Kidney epithelial cell (primary cell): ENCODE results near the gene GIN1. TPM values are rescaled to one million over a fixed set of nuclear protein-coding genes. Genes with fewer than 3 reads are reported as not detected.

Source experiments
- DNase-seq: peaks from one replicate; pipeline ENCODE4 v3.0.0-alpha.2; 2010; ENCODE audit warnings: low read depth
- H3K27me3 ChIP-seq: 2 replicates; pipeline ENCODE4 v1.6.0; 2011; ENCODE audit warnings: low read length; ENCODE audit not compliant: control insufficient read depth, insufficient read depth
- H3K36me3 ChIP-seq: 2 replicates; pipeline ENCODE4 v1.5.1; 2011; ENCODE audit warnings: low read length; ENCODE audit not compliant: control insufficient read depth, insufficient read depth
- H3K4me3 ChIP-seq: 2 replicates; pipeline ENCODE4 v1.5.1; 2011; ENCODE audit warnings: low read depth, mild to moderate bottlenecking, control low read depth, low read length
- total RNA-seq: library from RNA; depleted of rRNA; stranded (reverse); fragments of >200 nt; gene quantifications from 2 replicates; pipeline ENCODE4 v1.2.3, GENCODE V29; 2015
- TF ChIP-seq, protein P1 (sequence below): IDR thresholded peaks from 2 replicates; pipeline ENCODE4 v1.5.1; 2011; ENCODE audit warnings: mild to moderate bottlenecking, moderate library complexity, low read length, control low read depth, inconsistent platforms; ENCODE audit not compliant: insufficient read depth, poor library complexity, severe bottlenecking

The GIN1 gene
- total RNA-seq, 1 donor from 2014 or later, result 4.2 TPM

DNA sequence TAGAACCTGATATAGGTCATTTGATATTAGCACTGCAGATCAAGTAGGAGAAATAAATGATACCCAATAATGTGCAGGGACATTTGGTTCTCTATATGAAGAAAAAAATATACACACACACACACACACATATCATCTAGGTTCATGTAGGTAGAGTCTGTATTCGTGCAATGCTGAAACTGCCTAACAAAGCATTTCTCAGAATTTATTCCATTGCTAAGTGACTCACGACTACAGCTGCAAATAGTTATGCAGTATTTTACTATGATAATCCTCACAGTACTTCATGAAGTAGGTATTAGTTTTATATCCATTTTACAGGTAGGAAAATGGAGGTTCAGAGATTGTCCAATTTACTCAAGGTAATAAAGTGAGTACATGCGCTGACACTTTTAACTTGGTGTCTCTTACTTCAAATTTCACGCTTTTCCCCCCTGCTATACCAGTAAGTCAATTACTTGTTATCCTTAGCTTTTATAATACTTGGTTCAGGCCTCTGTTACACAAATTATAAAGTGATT is 2.4 kb downstream of the GIN1 start:
- no peak overlapping the region for H3K4me3 ChIP-seq
- TF ChIP-seq, protein P1, sequence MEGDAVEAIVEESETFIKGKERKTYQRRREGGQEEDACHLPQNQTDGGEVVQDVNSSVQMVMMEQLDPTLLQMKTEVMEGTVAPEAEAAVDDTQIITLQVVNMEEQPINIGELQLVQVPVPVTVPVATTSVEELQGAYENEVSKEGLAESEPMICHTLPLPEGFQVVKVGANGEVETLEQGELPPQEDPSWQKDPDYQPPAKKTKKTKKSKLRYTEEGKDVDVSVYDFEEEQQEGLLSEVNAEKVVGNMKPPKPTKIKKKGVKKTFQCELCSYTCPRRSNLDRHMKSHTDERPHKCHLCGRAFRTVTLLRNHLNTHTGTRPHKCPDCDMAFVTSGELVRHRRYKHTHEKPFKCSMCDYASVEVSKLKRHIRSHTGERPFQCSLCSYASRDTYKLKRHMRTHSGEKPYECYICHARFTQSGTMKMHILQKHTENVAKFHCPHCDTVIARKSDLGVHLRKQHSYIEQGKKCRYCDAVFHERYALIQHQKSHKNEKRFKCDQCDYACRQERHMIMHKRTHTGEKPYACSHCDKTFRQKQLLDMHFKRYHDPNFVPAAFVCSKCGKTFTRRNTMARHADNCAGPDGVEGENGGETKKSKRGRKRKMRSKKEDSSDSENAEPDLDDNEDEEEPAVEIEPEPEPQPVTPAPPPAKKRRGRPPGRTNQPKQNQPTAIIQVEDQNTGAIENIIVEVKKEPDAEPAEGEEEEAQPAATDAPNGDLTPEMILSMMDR, result no peak
- no peak for DNase-seq

DNA sequence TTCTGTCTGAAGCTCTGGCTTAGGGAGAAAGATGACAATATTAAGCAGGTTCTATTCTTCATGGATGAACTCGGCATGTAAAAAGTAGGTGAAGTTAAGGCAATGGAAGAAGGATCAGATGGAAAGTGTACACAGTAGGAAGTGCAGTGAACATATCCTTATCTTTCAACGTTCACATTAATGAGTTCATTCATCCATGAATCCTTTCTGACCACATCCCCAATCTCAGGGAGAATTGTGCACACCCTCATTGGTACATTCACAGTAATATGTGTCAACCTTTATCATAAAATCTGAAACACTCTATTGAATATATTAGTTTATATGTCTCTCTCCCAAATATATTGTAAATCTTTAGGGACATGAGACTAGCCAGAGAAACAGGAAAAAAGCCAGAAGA is 5.5 kb downstream of the GIN1 start:
- H3K27me3 ChIP-seq, result no peaks in the 10 kb centered on the region
- no peak for DNase-seq
- TF ChIP-seq, protein P1, result no peak
- H3K36me3 ChIP-seq, result no peaks in the 10 kb centered on the region
- no peak overlapping the region for H3K4me3 ChIP-seq

More for the DNA sequence above, 2.4 kb downstream of the GIN1 start:
- Histone ChIP-seq H3K27me3 (no peaks in the 10 kb centered on the region), H3K36me3 (no peaks in the 10 kb centered on the region)

DNA sequence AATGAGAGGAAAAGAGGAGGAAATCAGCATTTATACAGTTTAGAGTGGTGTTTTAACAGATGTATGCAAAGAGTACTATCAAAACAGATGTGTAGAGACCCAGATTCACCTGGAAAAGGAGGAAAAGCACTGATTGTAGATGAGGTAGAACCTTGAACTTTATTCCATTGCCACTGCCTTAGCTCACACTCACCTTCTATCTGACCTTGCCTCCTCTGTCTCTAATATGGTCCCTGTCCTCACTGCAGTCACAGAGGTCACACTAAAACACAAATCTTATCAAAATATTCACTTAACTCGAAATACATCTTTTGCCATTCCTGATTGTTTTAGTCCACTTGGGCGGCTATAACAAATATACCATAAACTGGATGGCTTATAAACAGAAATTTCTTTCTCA is 7.0 kb downstream of the GIN1 start:
- TF ChIP-seq, protein P1, result no peak
- no peaks in the 10 kb centered on the region for H3K27me3 ChIP-seq
- DNase-seq, result no peak
- no peak overlapping the region for H3K4me3 ChIP-seq
- H3K36me3 ChIP-seq, result no peaks in the 10 kb centered on the region

DNA sequence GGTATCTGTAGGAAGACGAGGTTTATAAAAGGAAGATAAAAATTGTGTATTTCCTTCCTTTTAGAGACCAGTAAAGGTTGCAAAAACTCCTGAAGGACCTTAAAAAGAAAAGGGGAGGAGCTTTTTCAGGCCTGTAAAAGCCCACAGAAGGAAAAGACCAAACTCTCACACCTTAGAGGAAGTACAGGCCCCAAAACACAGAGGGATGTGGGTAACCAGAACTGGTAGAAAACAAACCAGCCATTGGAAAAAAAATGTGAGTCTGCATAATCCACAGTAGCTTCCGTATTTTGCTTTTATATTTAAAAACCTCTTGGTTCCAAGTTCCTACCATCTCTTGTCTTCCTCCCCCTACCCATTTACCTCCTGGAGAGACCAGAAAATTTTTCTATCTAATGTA is 8.5 kb downstream of the GIN1 start:
- TF ChIP-seq, protein P1, result no peak
- Histone ChIP-seq H3K27me3 (no peaks in the 10 kb centered on the region), H3K36me3 (no peaks in the 10 kb centered on the region), H3K4me3 (no peak overlapping the region)
- DNase-seq, result no peak

DNA sequence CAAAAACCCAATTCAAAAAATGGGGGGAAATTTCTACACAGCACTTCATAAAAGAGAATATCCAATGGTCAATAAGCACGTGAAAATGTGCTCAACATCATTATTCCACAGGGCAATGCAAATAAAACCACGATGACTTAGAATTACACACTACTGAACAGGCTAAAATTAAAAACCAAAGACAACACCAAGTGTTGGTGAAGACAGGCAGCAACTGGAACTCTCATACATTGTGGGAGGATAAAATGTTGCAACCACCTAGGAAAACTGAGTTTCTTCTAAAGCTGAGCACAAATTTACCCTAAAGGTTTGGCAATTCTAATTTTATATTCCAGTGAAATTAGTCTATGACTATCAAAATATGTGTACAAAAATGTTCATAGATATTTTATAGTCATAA is 9.5 kb downstream of the GIN1 start:
- no peak for DNase-seq
- TF ChIP-seq, protein P1, result no peak
- Histone ChIP-seq H3K4me3 (no peak overlapping the region), H3K27me3 (no peaks in the 10 kb centered on the region), H3K36me3 (no peaks in the 10 kb centered on the region)

DNA sequence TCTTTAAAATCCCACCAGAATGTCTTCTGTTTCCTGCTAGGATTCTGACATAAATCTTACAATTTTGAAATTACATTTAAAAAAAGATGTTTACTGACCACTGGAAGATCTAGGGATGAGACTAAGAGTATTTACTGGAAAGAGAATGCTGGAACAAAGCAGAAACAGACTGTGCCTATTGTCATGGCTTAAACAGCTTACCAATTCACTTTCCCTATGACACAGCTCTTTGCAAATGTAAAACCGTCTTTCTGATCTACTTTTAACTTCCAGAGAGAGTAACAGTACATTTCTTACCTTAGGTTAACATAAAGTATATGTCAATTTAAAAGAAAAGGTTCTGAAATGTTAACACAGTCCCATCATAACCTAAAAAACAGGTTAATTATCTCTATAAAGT is 10.7 kb downstream of the GIN1 start:
- no peak for DNase-seq
- Histone ChIP-seq H3K4me3 (no peak overlapping the region), H3K27me3 (no peaks in the 10 kb centered on the region), H3K36me3 (no peaks in the 10 kb centered on the region)
- TF ChIP-seq, protein P1, result no peak
